ENCODE results near the gene BPIFB2.

BPIFB2 gene

DNA sequence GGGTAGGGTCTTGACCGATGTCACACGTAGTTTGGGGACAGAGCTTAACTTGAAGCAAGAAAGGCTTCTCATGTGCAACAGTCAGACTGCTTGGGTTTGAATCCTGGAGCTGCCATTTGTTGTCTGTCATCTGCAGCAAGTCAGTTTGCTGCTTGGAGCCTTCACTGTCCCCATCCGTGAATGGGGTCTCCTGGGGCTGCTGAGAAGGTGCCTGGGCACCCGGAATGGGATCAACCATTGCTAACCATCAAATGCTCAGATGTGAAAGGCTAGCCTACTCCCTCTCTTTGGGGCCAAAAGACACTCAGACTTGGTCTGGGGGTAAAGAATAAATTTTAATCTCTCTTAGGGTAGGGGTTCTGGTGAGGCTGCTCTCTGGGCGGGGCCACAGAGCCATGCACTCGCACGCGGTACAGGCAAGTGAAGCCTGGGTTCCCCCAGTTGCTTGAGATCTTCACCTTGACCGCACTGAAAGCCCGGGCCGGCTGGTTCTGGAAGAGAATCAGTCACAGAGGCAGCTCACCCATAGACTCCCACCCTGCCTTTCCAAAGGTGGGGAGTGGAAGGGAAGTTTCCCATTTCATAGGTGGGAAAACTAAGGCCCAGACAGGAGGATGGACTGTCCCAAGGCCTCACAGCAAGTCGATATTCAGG lies 23.9 kb upstream of the BPIFB2 start:
- peak in 1 of 10 donors; percentile 81 for DNase-seq
- intact Hi-C loops (cut with DNase I): loop anchor here (5.0 kb wide), 1 partner anchor 81 kb away; no protein-coding TSS in a partner anchor

GRCh38 chr20:32984196-32984595 lies 23.3 kb upstream of the BPIFB2 start:
- peak in 8 of 10 donors; percentile 25 to 94 (median 63) for DNase-seq
- intact Hi-C loops (cut with DNase I): loop anchor here (5.0 kb wide), 1 partner anchor 82 kb away; no protein-coding TSS in a partner anchor

DNA sequence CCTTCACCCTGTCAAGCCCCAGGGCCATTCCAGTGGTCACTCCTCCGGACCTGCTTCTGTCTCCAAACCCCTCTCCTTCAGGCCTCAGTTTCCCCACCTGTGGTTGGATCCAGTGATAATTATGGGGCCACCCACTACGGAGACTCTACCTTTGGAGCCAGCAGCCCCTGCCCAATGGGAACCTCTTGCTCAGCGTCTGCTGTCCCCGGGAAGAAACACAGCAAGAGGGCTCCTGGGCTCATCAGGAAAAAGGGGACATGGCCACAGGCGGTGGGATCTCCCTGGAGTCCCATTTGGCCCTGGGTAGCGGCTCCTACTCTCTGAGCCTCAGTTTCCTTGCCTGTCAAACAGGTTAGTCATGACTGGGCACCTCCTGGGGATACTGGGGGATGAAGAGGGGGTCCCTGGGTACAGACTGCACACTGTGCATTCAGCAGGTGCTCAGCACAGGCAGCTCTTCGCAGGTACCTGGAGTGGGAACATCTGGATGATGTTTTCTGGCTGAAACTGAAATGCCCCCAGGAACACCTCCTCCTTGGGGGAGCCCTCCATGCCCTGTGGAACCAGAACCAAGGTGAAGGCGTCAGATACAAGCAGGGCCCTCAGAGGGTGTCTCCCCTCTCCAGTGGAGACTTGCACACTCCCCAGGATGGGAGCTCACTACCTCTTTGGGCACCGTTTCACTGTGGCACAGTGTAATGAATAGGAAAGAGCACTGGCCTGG lies 22.7 kb upstream of the BPIFB2 start:
- DNase-seq: peak in 2 of 10 donors; percentile 35 to 67
- intact Hi-C loops (cut with DNase I): loop anchor here (5.0 kb wide), 1 partner anchor 82 kb away; no protein-coding TSS in a partner anchor

DNA sequence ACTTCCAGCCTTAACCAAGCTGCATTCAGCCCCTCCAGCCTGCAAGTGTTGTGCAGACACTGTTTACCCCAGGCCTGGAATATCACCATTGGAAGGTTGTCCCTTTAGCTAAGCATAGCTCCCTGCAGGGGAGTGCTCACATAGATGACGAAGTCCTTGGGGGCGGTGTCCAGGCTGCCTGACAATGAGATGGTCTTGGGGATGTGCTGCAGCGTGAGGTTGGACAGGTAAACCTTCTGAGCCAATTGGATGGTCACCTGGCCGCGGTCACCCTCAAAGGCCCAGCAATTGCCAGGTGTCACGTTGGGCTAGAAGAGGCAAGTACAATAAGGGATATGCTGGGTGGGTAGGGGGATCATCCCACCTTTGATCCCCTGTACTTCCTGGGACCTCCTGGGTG lies 21.9 kb upstream of the BPIFB2 start:
- peak in 2 of 10 donors; percentile 46 to 69 for DNase-seq
- intact Hi-C loops (cut with DNase I): no loop called here

DNA sequence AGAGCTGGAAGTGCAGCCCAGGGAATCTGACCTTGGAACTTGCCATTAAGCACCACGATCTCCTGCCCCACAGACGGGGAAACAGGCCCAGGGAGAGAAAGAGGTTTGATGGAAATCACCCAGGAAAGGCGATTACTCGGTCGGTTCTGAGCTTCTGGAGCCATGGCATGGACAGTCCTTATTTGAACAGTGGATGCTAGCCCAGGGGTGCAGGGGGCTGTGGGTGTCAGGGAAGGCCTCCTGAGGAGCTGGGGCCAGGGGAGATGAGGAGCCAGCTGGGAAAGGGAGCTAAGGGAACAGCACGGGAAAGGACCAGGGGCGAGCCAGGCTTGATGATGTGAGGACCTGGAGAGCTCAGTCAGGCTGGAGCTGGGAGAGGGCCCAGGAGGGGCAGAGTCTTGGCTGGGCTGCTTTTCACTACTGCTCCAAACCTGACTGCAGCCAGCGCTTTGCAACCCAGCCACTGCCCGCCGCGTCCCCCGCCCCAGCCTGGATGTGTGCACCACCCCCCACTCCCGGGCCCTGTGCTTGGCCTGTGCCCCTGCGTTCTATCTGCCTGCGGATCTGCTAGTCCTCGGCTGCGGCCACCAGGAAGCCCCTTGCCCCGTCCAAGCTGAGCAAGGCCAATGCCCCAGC lies 21.1 kb upstream of the BPIFB2 start:
- DNase-seq: peak in 2 of 10 donors; percentile 62 to 88
- intact Hi-C loops (cut with DNase I): no loop called here

DNA sequence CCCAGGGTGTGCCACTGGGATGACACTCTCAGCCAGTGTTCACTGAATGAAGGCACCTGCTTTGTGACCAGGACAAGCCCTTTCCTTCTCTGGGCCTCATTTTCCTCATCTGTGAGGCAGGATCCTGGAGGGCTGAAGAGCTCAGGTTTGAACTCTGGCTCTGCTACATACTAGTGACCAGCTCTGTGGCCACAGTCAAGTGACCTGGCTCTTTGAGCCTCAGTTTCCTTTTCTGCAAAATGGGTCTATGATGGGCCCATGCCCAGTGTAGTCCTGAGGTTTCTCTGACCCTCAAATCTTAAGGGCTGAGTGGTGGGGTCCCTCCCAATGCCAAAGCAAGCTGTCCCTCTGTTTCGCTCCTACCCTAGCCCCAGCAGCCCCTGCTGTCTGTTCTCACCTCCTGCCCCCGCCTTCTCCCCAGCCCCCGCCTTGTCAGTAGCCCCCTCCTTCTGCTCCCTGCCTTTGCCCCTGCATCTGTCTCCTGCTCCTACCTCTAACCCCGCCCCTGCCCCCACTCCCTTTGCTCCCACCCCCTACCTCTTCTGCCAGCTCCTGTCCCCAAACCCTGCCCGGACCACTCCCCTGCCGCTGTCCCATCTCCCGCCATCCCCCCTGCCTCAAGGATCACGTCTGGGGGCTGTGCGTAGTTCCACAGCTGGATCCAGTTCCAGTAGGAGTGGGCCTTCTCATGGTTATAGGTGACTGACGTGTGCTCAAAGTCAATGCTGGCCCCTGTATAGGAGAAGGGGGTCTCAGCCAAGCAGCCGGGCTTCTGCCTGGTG lies 20.3 kb upstream of the BPIFB2 start:
- peak in 1 of 10 donors; percentile 80 for DNase-seq
- intact Hi-C loops (cut with DNase I): no loop called here

DNA sequence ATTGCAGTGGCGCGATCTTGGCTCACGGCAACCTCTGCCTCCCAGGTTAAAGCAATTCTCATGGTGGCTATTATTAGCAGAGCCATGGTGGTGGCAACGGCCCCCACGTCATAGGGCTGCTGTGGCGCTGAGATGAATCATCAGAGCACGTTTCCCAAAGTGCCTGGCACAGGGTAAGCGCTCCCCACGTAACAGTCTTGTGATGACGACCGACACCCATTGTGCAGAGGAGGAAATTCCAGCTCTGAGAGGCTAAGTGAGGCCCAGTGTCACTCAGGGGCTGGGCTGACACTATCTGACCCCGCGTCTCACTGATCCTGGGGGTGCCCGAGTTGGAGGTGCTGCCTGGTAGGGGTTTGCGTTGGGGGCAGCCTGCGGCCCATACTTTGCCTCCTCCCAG lies 19.5 kb upstream of the BPIFB2 start:
- DNase-seq: peak in 1 of 10 donors; percentile 70
- intact Hi-C loops (cut with DNase I): no loop called here

DNA sequence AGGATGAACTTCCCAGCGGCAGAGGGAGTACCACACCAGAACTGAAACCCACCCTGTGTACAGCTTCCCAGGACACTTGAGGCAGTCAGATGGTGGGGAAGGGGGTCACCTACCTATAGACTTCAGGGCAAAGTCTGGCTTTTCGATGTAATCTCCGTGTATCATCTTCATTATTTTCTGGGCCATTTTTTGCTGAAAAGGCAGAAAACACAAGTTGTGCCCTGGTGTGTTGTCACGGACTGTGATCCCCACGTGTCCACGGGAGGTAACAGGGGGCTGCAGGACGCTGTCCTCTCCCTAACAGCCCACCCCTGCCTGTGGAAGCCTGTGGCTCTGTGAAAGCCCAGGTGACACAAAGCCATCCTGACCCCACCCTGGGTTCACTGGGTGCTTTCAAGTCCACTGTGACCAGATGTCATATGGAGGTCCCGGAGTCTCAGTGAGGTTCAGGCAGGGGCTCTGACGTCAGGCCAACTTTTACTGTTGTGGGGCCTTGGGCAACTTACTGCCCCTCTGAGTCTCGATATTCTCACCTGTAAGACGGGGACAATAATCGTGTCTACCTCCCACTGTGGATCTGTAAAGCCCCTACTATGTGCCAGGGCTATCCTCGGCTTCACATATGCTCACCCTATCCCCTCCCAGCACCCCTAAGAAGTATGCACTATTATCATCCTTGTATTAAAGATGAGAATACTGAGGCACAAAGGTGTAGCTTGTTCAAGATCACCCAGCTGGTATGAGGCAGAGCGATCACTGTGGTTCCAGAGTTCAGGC lies 17.8 kb upstream of the BPIFB2 start:
- intact Hi-C loops (cut with DNase I): no loop called here
- peak in 1 of 10 donors; percentile 62 for DNase-seq

DNA sequence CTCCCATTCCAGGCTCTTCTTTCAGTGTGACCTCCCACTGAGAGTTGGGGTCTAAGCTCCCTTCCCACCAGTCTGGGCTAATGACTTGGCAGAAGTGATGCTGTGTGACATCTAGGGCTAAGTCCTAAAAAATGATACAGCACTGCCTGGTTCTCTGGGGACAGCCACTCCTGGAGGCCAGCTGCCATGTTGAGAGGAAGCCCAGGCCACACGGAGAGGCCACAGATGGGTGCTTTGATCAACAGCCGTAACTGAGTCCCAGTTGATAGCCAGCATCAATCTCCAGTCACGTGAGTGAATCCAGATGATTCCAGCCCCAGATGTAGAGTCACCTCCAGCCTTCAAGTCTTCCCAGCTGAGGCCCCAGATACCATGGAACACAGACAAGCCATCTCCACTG lies 17.1 kb upstream of the BPIFB2 start:
- peak in 1 of 10 donors; percentile 63 for DNase-seq
- intact Hi-C loops (cut with DNase I): no loop called here

- peak in 1 of 10 donors; percentile 3 for DNase-seq
- intact Hi-C loops (cut with DNase I): no loop called here
These were observed 16.1 kb upstream of the BPIFB2 start for GRCh38 chr20:32991383-32991782.

DNA sequence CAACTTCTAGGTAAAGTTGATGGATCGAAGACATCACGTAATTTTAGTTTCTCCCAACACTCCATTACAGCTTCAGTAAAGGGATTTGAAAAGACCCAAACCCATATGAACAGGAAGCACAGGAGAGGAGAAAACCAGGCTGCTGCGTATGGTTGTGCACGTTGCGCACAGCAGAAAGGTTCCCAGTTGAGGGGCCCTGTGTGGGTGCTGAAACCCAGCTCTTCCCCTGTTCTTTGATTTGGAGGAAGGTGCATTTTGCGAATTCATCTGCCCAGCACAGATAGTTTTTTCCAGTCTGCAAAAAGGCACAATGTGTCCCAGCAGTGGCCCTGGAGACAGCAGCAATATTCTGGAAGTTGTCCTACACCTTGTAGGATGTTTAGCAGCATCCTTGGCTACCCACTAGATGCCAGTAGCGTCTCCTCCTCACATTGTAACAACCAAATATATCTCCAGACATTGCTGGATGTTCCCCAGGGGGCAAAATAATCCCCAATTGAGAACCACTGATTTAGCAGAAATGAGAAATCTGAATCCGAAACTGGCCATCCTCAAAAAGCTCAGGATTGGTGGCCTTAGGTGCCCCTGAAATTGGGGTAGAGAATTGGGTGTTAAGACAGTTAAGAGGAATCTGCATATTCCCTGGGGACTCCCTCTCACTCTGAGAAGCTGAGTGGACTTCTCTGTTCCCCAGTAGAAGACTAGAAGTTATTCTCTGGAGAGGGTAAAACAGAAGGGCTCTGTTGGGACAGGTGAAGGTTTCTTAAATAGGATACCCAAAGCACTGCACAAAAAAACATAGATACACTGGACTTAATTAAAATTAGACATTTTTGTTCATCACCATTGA lies 15.5 kb upstream of the BPIFB2 start:
- intact Hi-C loops (cut with DNase I): no loop called here
- peak in 1 of 10 donors; percentile 7 for DNase-seq

DNA sequence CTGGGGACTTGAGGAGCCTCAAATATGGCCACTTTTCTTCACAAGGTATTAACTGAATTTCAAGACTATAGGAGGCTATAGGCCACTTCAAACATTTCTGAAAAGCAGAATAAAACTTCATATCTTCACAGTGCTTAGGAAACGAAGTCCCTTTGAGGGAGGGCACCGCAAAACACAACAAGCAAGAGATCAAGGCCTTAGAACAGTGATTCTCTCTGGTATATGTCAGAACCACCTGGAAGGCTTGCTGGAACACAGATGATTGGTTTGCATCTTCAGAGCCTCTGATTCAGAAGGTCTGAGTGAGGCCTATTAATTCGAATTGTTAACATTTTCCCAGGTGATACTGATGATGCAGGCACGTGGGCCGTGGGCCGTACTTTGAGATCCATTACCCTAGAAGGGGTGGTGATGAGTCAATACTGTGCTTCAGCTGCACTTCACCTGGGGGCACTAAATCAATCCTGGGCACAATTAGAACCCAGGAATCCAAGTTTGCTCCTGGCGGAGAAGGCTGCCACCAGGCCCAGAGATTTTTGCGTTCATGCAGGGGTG lies 13.9 kb upstream of the BPIFB2 start:
- peak in 1 of 10 donors; percentile 13 for DNase-seq
- intact Hi-C loops (cut with DNase I): no loop called here

DNA sequence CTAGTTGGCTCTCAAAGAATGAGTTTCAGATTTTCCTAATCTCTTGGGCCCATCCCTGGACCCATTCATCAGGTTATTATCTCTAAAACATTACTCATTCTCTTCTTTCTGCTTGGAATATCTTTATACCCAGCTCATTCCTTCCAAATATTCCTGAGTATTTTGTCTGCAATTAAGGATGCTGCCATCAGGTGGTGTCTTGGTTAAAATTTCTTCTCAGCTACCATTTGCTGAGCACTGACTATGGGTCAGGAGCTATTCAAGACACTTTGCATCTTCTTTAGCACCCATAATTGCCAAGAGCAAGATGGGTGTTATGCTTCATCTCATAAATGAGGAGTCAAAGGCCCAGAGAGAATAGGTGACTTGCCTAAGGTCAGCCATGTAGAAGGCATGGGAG lies 11.7 kb upstream of the BPIFB2 start:
- intact Hi-C loops (cut with DNase I): no loop called here
- DNase-seq: no peak

DNA sequence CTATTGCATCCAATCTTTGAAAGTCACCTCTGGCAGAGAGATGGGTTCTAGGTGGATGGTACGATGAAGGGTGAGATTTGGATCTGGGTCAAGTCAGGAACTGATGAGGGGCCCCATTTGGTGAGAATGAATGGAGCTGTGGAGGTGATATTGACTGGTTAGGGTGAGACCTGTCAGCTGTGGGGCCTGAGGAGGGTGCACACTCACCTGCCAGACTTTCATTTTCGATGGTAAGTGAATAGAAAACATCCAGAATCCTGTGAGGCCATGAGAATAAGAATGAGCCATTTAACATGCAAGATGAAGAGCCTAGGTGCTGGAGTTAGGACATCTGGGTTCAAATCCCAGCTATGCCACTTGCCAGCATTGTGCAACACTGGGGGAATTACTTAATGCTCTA lies 10.1 kb upstream of the BPIFB2 start:
- intact Hi-C loops (cut with DNase I): no loop called here
- no peak for DNase-seq

GRCh38 chr20:32999603-33000250 lies 7.8 kb upstream of the BPIFB2 start:
- DNase-seq: peak in 2 of 10 donors; percentile 26 to 30
- intact Hi-C loops (cut with DNase I): no loop called here

DNA sequence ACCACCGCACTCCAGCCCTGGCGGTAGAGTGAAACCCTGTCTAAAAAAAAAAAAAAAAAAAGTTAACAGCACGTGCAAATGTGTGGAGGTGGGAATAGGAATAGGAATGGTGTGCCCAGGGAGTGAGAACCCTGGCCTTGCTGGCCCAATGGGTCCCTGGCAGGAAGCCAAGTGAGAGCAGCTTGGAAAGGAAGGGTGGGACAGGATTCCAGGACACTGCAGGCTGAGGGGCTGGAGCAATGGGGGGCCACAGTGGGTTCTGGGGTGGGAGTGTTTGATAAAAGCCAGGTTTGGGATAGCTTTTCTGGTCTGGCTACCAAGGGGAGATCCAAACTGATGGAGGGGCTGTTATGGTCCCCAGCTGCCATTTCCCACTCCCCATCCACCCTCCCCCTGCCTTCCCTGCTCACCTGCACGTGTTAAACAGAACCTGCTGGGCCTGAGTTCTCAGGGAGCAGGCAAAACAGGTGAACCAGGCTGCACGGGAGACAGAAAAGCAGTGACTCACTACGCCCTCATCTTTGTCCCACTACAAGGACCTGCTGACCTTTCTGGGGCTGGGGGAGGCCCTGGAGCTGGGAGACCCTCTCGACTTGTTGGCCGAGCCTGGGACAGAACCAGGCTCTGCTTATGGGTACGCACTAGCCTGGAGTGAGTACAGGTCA lies 6.6 kb upstream of the BPIFB2 start:
- intact Hi-C loops (cut with DNase I): no loop called here
- DNase-seq: peak in 2 of 10 donors; percentile 35 to 61

- peak in 1 of 10 donors; percentile 36 for DNase-seq
- intact Hi-C loops (cut with DNase I): no loop called here
These were observed 5.3 kb upstream of the BPIFB2 start for GRCh38 chr20:33002087-33002808.
